Measurements from ENCODE around the gene ITPR1.

Gene ITPR1

DNA sequence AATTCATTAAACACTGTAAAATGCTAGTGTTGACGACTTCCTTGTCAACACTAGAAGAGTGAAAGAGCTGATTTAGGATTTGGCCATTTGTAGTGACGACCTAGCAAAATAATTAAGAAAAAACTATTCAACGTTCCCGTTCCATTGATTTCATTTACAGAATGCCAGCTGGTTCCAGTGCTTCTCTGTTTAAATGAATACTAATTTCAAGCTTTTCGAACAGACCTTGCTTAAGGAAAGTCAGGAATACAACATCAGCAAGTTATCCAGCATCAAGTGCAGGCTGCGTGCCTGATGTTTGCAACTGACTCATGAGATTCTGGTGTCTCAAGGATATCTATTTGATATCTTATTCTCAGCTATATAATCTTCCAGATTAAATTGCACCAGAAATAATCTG lies 387.7 kb downstream of the ITPR1 start:
- DNase-seq = no peak

DNA sequence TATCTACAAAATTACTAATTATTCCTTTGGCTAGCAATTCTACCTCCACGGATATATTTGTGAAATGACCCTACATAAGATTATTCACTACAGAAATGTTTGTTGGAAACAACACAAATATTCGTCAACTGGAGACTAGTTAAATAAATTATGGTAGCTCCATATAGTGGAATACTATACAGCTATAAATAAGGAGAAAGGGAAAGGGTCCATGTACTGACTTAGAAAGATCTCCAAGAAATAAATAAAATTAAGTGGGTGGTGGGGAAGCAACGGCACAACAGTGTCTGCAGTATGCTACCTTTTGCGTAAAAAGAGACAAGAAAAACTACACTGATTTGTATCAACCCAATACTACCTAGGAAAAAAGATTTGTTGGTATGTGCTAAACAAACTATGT lies 389.4 kb downstream of the ITPR1 start:
- DNase-seq = no peak

DNA sequence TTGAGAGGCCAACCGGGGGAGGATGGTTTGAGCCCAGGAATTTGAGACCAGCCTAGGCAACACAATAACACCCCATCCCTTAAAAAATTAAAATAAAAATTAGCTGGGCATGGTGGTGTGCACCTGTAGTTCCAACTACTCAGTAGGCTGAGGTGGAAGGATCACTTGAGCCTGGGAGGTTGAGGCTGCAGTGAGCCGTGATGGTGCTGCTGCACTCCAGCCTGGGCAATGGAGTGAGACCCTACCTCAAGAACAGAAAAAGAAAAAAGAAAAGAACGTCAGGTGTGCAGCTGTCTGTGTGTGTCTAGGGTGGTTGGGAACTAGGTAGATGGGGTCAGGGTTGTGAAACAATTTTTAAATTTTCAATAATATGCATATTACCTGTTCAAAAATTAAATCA lies 389.9 kb downstream of the ITPR1 start:
- no peak for DNase-seq

DNA sequence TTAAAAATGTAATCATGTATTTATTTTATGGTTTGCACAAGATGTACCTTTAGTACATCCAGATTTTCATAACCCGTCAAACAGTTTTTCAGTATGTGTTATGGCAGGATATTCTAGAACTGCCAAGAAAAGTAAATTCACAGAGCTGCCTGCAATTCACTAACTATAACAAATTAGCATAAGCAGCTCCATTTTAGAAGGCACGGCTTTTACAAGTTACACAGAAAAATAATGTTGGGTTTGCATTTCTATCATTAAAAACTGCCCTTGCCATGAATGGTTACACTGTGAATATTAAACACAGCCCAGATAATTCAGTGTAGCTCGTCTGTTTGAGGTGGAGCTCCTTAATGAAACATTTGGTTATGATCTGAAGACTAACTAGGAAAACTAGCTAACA lies 391.7 kb downstream of the ITPR1 start:
- DNase-seq = no peak

DNA sequence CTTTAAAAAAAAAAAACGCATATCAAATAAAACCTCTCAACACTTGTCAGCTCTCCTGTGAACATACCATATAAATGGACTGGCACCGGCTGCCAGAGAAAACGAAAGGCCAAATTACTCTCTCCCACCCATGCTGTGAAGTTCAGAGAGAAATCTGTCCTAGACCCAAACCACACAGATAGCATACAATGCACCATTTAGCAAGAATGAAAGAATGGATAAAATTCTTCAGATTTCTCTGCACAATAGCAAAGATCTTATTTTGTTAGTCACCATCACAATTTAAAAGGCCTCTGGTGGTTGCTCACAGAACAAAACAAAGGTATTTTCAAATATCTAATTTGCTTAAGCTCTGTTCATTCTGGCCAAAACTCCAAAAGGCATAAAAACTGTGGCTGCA lies 392.2 kb downstream of the ITPR1 start:
- DNase-seq = no peak

DNA sequence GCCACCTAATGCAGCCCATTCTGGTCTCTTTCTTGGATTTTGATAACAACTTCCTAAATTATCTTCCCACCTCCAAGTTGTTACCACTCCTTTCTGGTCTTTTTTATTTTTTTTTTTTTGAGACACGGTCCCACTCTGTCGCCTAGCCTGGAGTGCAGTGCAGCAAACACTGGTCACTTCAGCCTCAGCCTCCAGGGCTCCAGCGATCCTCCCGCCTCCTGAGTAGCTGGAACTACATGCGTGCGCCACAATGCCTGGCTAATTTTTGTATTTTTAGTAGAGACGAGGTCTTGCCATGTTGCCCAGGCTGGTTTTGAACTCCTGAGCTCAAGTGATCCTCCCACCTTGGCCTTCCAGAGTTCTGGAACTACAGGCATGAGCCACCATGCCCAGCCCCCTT lies 393.3 kb downstream of the ITPR1 start:
- no peak for DNase-seq

DNA sequence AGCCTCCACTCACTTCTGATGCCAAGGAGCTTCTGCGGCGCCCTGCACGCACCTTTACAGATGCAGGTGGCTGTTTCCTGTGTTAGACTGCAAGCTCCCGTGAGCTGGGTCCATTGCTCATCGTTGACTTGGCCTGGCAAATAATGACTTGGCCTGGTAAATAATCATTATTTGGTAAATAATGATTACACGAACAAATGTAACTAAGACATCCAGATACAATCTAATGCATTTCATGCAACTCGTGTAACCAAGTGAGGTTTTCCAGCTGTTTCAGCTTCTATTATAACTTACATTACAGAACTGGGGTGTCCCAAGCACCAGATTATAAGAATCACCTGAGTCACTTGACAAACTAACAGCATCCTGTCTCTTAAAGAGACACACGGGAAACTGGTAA lies 394.0 kb downstream of the ITPR1 start:
- DNase-seq = no peak

DNA sequence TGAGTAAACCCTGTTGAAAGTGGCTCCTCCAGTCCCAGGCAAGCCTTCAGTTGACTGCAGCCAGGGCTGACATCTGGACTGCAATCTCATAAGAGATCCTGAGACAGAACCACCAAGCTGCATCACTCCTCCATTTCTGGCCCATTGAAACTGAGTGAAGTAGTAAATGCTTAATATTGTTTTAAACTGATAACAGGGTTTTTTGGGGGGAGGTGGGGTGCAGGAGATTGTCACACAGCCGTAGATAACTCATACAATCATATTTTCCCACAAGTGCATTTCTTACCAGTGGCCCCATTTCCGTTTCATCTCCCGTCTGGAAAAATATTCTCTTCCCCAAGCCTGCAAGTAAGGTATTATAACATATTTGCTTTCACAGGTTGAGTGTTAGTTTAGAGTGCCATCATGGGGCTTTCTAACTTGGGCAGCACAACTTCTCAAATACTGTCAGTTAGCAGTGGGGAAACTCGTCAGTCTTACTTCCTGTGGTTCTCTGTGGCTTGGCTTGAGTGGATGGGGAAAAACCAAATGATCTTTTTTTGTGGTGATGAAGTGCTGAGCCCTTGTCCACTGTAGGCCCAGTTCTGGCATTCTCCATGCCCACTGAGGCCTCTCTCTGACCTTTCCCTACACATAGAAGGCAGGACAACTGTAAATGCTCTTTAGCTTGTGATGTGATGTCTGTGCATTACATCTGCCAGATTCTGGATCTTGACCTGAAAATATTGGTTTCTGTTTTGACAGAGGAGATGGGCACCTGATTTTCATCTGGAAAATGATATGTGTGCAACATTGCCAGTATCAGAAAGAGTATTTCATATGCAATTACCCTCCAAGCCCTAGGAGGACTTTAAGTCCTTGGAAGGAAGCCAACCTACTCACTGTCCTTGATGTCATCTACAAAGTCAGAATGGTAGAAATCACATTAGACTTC lies 396.0 kb downstream of the ITPR1 start:
- DNase-seq = no peak

DNA sequence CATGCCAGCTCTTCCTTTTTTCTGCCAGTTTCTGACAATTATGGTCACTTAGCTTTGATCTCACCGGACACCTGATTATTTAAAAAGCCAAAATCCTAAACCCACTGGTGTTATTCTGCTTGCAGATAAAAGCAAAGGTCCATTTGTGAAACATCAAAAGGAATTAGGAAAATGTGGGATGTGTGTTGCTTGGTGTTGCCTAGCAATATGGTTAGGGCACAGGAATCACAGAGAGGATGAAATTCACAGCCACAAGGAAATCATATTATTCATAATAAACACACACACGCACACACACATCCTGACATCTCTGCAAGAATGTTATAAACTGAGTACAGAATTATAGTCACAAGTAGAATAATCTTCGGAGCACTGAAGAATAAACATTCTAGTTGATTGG lies 396.7 kb downstream of the ITPR1 start:
- no peak for DNase-seq

DNA sequence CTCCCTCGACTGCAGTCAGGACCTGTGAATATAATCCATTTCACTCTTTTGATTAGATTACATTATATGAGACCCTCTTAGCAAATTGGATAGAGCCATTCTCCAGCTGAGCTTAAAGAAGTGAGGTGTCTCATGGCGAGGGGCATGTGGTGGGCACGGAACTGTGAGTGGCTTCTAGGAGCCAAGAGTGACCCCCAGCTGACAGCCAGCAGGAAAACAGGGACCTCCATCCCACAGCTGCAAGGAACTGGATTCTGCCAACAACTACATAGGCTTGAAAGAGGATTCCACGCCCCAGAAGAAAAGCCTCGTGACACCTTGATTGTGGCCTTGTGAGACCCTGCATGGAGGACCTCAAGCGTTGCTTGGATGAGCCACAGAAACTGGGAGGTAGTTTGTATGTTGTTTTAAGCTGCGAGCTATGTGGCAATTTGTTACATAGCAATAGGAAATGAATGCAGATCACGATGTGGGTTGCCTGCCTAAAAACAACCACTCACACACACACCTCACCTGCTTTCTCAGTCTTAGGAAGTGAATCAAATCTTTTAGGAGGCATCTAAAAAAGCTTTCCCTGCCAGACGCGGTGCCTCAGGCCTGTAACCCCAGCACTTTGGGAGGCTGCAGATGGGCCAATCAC lies 401.9 kb downstream of the ITPR1 start:
- DNase-seq = no peak

DNA sequence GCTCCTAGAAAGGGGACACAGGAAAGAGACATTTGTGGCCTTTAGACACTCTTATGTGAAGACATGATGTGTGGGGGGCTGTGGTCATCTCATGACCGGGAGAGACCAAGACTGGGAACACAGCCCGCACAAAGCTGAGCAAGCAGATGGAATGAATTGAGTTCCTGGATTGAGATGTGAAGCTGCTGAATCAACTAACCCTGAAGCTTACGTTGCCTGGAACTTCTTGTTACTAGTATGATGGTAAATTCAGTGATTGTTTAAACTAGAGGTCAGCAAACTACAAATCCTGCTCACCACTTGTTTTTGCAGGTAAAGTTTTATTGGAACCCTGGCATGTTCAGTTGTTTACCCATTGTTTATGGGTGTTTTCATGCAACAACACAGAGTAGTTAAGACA lies 402.7 kb downstream of the ITPR1 start:
- DNase-seq = no peak

Data from NCI-H2171 treated with DMSO at 0.1 percent for 48 hours (cell line).